Measurements from ENCODE around the gene MAP2K4. TPM values are rescaled to one million over a fixed set of nuclear protein-coding genes. Genes with fewer than 3 reads are reported as not detected.
"Not testable (repeated sequence)": the region's sequence is repeated elsewhere in the genome, so short reads cannot be mapped to it uniquely, and the experiment has no call there.

The MAP2K4 gene
- total RNA-seq (2014; rRNA removed; shearing (Covaris generic)): 29.5 and 36.6 TPM in 2 replicates
- polyA plus RNA-seq (2014; cell fraction: nucleus; rRNA removed): 12.2 and 17.8 TPM in 2 replicates

- peak; percentile 85 for DNase-seq (ENCODE audit: extremely low read depth, low read depth)
These were observed at the start of gene MAP2K4 for GRCh38 chr17:12020642-12021622. Gene MAP2K4 (plus strand): TSS chr17:12020877. CDS start chr17:12020887, 10 bp downstream.

- not testable (repeated sequence) for DNase-seq (ENCODE audit: extremely low read depth, low read depth)
These were observed 47.9 kb upstream of the MAP2K4 start for GRCh38 chr17:11972741-11973140.

GRCh38 chr17:11979795-11980194, 40.9 kb upstream of the MAP2K4 start:
- no peak for DNase-seq (ENCODE audit: extremely low read depth, low read depth)

GRCh38 chr17:11980813-11981212, 39.9 kb upstream of the MAP2K4 start:
- no peak for DNase-seq (ENCODE audit: extremely low read depth, low read depth)

- no peak for DNase-seq (ENCODE audit: extremely low read depth, low read depth)
These were observed 38.8 kb upstream of the MAP2K4 start for GRCh38 chr17:11981862-11982261.

GRCh38 chr17:11986179-11986941, 34.3 kb upstream of the MAP2K4 start:
- DNase-seq (ENCODE audit: extremely low read depth, low read depth): no peak

GRCh38 chr17:11986942-11987329, 33.7 kb upstream of the MAP2K4 start:
- DNase-seq (ENCODE audit: extremely low read depth, low read depth): peak; percentile 44

- DNase-seq (ENCODE audit: extremely low read depth, low read depth): no peak
These were observed 30.2 kb upstream of the MAP2K4 start for GRCh38 chr17:11990363-11990983.

- DNase-seq (ENCODE audit: extremely low read depth, low read depth): no peak
These were observed 29.2 kb upstream of the MAP2K4 start for GRCh38 chr17:11991461-11991860.

GRCh38 chr17:11996722-11997146, 23.9 kb upstream of the MAP2K4 start:
- peak; percentile 29 for DNase-seq (ENCODE audit: extremely low read depth, low read depth)

- DNase-seq (ENCODE audit: extremely low read depth, low read depth): peak; percentile 94
These were observed 23.3 kb upstream of the MAP2K4 start, which contains the start of gene ZNF18 for GRCh38 chr17:11997147-11997971. Gene ZNF18 (minus strand): TSS chr17:11997475. CDS start chr17:11992829, 4,646 bp downstream.

- DNase-seq (ENCODE audit: extremely low read depth, low read depth): no peak
These were observed 22.8 kb upstream of the MAP2K4 start for GRCh38 chr17:11997972-11998233.

- DNase-seq (ENCODE audit: extremely low read depth, low read depth): no peak
These were observed 21.0 kb upstream of the MAP2K4 start for GRCh38 chr17:11999696-12000095.

GRCh38 chr17:12007466-12007865, 13.2 kb upstream of the MAP2K4 start:
- DNase-seq (ENCODE audit: extremely low read depth, low read depth): no peak

GRCh38 chr17:12021623-12022140, 1.0 kb downstream of the MAP2K4 start:
- DNase-seq (ENCODE audit: extremely low read depth, low read depth): no peak

- no peak for DNase-seq (ENCODE audit: extremely low read depth, low read depth)
These were observed 1.6 kb downstream of the MAP2K4 start for GRCh38 chr17:12022310-12022709.

GRCh38 chr17:12024327-12024726, 3.6 kb downstream of the MAP2K4 start:
- DNase-seq (ENCODE audit: extremely low read depth, low read depth): no peak

GRCh38 chr17:12027658-12028057, 7.0 kb downstream of the MAP2K4 start:
- DNase-seq (ENCODE audit: extremely low read depth, low read depth): no peak

- DNase-seq (ENCODE audit: extremely low read depth, low read depth): no peak
These were observed 7.9 kb downstream of the MAP2K4 start for GRCh38 chr17:12028611-12029010.

GRCh38 chr17:12034538-12034937, 13.9 kb downstream of the MAP2K4 start:
- DNase-seq (ENCODE audit: extremely low read depth, low read depth): no peak

Measured in NCI-H460 (cell line).